ENCODE data around the gene RRM1. TPM values are rescaled to one million over a fixed set of nuclear protein-coding genes. Genes with fewer than 3 reads are reported as not detected.

RRM1 gene
- total and polyA plus RNA-seq, 9 of the 15 experiments (the other 6 are each of a cell fraction or from before 2014, with no cell fraction given), result 113 to 270 (median 163) TPM

DNA sequence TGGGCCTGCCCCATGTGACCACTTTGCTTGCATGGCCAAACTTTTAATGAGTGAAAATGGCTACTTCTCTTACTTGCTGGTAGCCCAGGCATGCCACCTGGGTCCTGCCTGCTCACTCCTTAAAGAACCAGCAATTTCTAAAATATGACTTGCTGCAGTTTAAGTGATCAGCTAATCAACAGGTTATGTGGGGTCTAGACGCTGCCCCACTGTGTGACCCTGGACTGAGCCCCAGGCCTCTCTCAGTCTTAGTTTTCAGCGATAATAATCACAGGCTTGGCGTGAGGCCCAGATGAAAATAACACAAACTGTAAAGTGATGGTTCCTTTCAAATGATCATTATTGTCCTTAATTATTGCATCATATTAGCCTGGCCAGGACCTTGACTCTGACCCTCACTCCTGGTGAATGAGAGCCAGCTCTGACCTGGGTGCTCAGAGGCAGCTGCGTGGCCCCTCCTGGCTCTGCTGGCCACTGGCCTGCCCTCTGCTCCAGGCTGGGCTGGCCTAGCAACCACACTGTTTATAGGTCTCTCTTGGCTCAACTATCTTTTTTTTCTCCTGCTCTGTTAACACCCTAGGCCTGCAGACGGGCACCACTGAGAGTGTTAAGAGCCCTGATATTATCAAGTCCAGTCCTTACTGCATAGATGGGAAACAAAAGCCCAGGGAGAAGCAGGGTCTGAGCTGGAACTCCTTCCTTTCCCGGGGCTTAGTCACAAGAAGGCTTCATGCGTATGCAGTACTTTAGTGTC, 89.7 kb downstream of the RRM1 start (continued):
- TF ChIP-seq ARNT (IDR thresholded peaks at IDR 0.05) (no peak), ZFX (CRISPR knock-in tag; IDR thresholded peaks at IDR 0.05) (peak; percentile 28; the same call in 1 of the 2 replicates), ILK (tag; IDR thresholded peaks at IDR 0.05; ENCODE audit: borderline replicate concordance, low read depth) (no peak), CEBPG (CRISPR knock-in tag; IDR thresholded peaks at IDR 0.05) (peak; percentile 77), CEBPG (tag; conservative IDR thresholded peaks at IDR 0.05 in 1 of 2, IDR thresholded peaks at IDR 0.05 in 1 of 2) (peak; percentile 81 to 95), POU5F1 (IDR thresholded peaks at IDR 0.05; ENCODE audit: borderline replicate concordance, low read depth, low read length, partially characterized antibody) (no peak), PRMT5 (CRISPR knock-in tag; IDR thresholded peaks at IDR 0.05) (no peak), MLX (CRISPR knock-in tag; conservative IDR thresholded peaks at IDR 0.05) (no peak), ZNF407 (IDR thresholded peaks at IDR 0.05; ENCODE audit: low read depth) (no peak), ZNF586 (CRISPR knock-in tag; conservative IDR thresholded peaks at IDR 0.05) (no peak), ZNF584 (CRISPR knock-in tag; IDR thresholded peaks at IDR 0.05; ENCODE audit: low read depth) (no peak), DPF2 (IDR thresholded peaks at IDR 0.05) (peak; percentile 32; the same call in 1 of the 2 replicates)
- TF ChIP-seq, protein P1, sequence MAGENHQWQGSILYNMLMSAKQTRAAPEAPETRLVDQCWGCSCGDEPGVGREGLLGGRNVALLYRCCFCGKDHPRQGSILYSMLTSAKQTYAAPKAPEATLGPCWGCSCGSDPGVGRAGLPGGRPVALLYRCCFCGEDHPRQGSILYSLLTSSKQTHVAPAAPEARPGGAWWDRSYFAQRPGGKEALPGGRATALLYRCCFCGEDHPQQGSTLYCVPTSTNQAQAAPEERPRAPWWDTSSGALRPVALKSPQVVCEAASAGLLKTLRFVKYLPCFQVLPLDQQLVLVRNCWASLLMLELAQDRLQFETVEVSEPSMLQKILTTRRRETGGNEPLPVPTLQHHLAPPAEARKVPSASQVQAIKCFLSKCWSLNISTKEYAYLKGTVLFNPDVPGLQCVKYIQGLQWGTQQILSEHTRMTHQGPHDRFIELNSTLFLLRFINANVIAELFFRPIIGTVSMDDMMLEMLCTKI (IDR thresholded peaks at IDR 0.05; ENCODE audit: partially characterized antibody), result no peak
- TF ChIP-seq, protein P2, sequence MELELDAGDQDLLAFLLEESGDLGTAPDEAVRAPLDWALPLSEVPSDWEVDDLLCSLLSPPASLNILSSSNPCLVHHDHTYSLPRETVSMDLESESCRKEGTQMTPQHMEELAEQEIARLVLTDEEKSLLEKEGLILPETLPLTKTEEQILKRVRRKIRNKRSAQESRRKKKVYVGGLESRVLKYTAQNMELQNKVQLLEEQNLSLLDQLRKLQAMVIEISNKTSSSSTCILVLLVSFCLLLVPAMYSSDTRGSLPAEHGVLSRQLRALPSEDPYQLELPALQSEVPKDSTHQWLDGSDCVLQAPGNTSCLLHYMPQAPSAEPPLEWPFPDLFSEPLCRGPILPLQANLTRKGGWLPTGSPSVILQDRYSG (tag; conservative IDR thresholded peaks at IDR 0.05; ENCODE audit: low read depth), result no peak
